DOHH2 (cell line): ENCODE results near the gene TFB1M.

Experiments
- H3F3A ChIP-seq: fragments of 200-600 bp; sonication (generic), shearing (Covaris generic); 2 replicates; pipeline ENCODE4 v1.6.0; 2016; ENCODE audit warnings: antibody characterized with exemption, mild to moderate bottlenecking; ENCODE audit not compliant: control insufficient read depth, insufficient read depth
- H3K27ac ChIP-seq: fragments of 200-600 bp; sonication (generic); 2 replicates; pipeline ENCODE4 v1.5.1; 2014; ENCODE audit warnings: low read depth, mild to moderate bottlenecking, low read length, moderate library complexity
- H3K27me3 ChIP-seq: fragments of 200-600 bp; sonication (generic); 2 replicates; pipeline ENCODE4 v1.6.1; 2014; ENCODE audit warnings: mild to moderate bottlenecking, low read length, mixed read lengths; ENCODE audit not compliant: control insufficient read depth
- H3K36me3 ChIP-seq: fragments of 200-600 bp; sonication (generic); 2 replicates; pipeline ENCODE4 v1.6.1; 2014; ENCODE audit warnings: mild to moderate bottlenecking, low read length, moderate library complexity, mixed read lengths; ENCODE audit not compliant: control insufficient read depth
- H3K4me1 ChIP-seq: fragments of 200-600 bp; sonication (generic); 2 replicates; pipeline ENCODE4 v1.6.1; 2014; ENCODE audit warnings: mild to moderate bottlenecking, low read length, mixed read lengths; ENCODE audit not compliant: control insufficient read depth
- H3K4me2 ChIP-seq: fragments of 200-600 bp; sonication (generic); 2 replicates; pipeline ENCODE4 v1.6.0; 2014; ENCODE audit warnings: mild to moderate bottlenecking, low read length, moderate library complexity
- H3K4me3 ChIP-seq: fragments of 200-600 bp; sonication (generic); 2 replicates; pipeline ENCODE4 v1.5.1; 2014; ENCODE audit warnings: mild to moderate bottlenecking, low read length, mixed read lengths
- H3K79me2 ChIP-seq: fragments of 200-600 bp; sonication (generic); 2 replicates; pipeline ENCODE4 v1.6.1; 2014; ENCODE audit warnings: mild to moderate bottlenecking, low read length, mixed read lengths; ENCODE audit not compliant: control insufficient read depth
- H3K9me2 ChIP-seq: fragments of 200-600 bp; sonication (generic); replicated peaks from 2 replicates; pipeline ENCODE4 v1.6.1; 2014; ENCODE audit warnings: mild to moderate bottlenecking, low read length, mixed read lengths; ENCODE audit not compliant: control insufficient read depth
- H3K9me3 ChIP-seq: fragments of 200-600 bp; sonication (generic); 2 replicates; pipeline ENCODE4 v1.6.1; 2014; ENCODE audit warnings: antibody characterized with exemption, low read length, mixed read lengths; ENCODE audit not compliant: control insufficient read depth, insufficient read depth
- H4K20me1 ChIP-seq: fragments of 200-600 bp; sonication (generic); 2 replicates; pipeline ENCODE4 v1.6.0; 2014; ENCODE audit warnings: low read depth, mild to moderate bottlenecking, antibody characterized with exemption, low read length, moderate library complexity; ENCODE audit not compliant: control insufficient read depth, insufficient read depth
- CTCF ChIP-seq: fragments of 200-600 bp; sonication (generic); IDR thresholded peaks from one replicate; pipeline ENCODE4 v1.5.1; 2014; ENCODE audit warnings: antibody characterized with exemption, mild to moderate bottlenecking, low read depth, low read length; ENCODE audit not compliant: poor library complexity, severe bottlenecking
- EZH2phosphoT487 ChIP-seq: fragments of 200-600 bp; sonication (generic); IDR thresholded peaks from 2 replicates; pipeline ENCODE4 v1.6.1; 2017; ENCODE audit warnings: borderline replicate concordance, mild to moderate bottlenecking, antibody characterized with exemption, low read length, moderate library complexity, mixed read lengths

The TFB1M gene

DNA sequence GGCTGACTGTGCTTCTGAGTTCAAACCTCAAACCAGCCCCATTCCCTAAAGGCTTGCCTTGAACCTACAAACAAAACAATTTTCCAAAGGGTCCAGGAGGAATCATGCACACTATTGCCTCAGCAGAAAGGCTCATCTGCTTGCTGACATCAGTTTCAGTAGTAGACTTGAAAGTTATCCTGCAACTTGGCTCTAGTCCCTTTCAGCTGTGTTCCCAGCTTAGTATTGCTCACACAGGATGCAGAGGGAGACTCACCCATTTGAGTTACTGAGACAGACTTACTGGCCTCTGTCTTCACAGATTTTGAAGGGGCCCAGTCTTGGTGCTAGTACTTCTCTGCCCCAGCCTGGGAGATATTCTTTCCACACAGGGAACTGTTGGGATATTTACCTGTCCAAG lies 38.5 kb upstream of the TFB1M start:
- no peaks in the 10 kb centered on the region for H3K27me3 ChIP-seq
- no peak for TF ChIP-seq CTCF
- no peak for TF ChIP-seq EZH2phosphoT487
- peak overlapping the region; percentile 25 for H3K4me3 ChIP-seq
- H3K4me1 ChIP-seq, result peaks cover 58% of the 10 kb centered on the region
- H3K9me2 ChIP-seq, result no peaks in the 10 kb centered on the region
- H3K36me3 ChIP-seq, result peaks cover 59% of the 10 kb centered on the region
- peaks cover 56% of the 10 kb centered on the region for H3K9me3 ChIP-seq
- peak overlapping the region; percentile 88 for H3K27ac ChIP-seq
- H3F3A ChIP-seq, result peaks cover 11% of the 10 kb centered on the region
- no peaks in the 10 kb centered on the region for H3K79me2 ChIP-seq
- peak overlapping the region; percentile 45 for H3K4me2 ChIP-seq
- H4K20me1 ChIP-seq, result no peaks in the 10 kb centered on the region

- H4K20me1 ChIP-seq, result no peaks in the 10 kb centered on the region
- H3K27ac ChIP-seq, result peak overlapping the region; percentile 88
- peaks cover 62% of the 10 kb centered on the region for H3K9me3 ChIP-seq
- H3F3A ChIP-seq, result peaks cover 11% of the 10 kb centered on the region
- H3K79me2 ChIP-seq, result no peaks in the 10 kb centered on the region
- H3K9me2 ChIP-seq, result no peaks in the 10 kb centered on the region
- no peaks in the 10 kb centered on the region for H3K27me3 ChIP-seq
- TF ChIP-seq EZH2phosphoT487, result no peak
- TF ChIP-seq CTCF, result no peak
- H3K4me1 ChIP-seq, result peaks cover 66% of the 10 kb centered on the region
- peak overlapping the region; percentile 45 for H3K4me2 ChIP-seq
- peak overlapping the region; percentile 25 for H3K4me3 ChIP-seq
- peaks cover 65% of the 10 kb centered on the region for H3K36me3 ChIP-seq
These were observed 37.8 kb upstream of the TFB1M start for GRCh38 chr6:155352130-155352420.

GRCh38 chr6:155351273-155352129 lies 37.2 kb upstream of the TFB1M start:
- H3F3A ChIP-seq, result peaks cover 11% of the 10 kb centered on the region
- H3K9me2 ChIP-seq, result no peaks in the 10 kb centered on the region
- no peaks in the 10 kb centered on the region for H3K79me2 ChIP-seq
- no peaks in the 10 kb centered on the region for H4K20me1 ChIP-seq
- H3K27me3 ChIP-seq, result no peaks in the 10 kb centered on the region
- peak overlapping the region; percentile 45 for H3K4me2 ChIP-seq
- peaks cover 68% of the 10 kb centered on the region for H3K9me3 ChIP-seq
- H3K4me1 ChIP-seq, result peaks cover 66% of the 10 kb centered on the region
- peak overlapping the region; percentile 25 for H3K4me3 ChIP-seq
- H3K36me3 ChIP-seq, result peaks cover 69% of the 10 kb centered on the region
- peak overlapping the region; percentile 88 for H3K27ac ChIP-seq
- TF ChIP-seq CTCF, result no peak
- no peak for TF ChIP-seq EZH2phosphoT487
